ENCODE measurements around the gene THSD4.
"Not testable (repeated sequence)": the region's sequence is repeated elsewhere in the genome, so short reads cannot be mapped to it uniquely, and the experiment has no call there.

Gene THSD4

DNA sequence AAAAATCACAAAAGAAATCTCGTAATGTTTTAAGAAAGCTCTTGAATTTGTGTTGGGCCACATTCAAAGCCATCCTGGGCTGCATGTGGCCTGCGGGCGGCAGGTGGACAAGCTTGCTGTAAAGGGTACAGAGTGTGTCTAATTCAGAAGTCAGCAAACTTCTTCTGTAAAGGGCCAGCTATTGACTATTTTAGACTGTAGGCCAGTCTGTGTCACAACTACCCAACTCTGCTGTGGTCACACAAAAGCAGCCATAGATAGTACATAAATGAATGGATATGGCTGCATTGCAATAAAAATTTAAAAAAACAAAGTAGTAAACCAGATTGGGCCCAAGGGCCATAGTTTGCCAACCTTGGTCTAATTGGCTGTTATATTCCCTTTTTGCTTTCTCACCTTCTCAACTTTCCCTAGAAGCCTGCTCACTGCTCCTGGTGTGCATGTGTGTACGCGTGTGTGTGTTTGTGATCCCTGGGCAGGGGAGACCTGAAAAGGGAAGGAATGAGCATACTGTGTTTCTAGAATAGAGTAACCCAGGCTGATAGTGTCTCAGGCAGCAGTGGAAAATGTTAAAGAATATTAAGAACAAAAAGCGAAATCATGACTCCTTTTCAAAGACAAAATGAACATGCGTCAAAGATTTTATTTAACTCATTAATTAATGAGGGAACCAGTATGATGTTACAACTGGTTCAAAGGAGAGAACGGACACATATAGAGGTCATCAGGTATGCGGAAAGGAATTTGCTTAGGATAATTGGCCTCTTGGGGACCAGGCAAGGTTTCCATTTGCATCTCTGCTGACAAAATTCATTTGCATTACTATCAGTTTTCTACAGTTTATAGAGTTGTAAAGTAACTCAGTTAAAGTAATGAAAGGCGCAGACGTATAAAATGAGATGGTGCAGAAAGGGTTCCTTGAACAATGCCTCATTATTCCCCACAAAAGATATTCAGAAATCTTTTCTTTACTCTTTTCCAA is 248.0 kb downstream of the THSD4 start:
- no peak for DNase-seq (ENCODE audit: low spot score)
- TF ChIP-seq, protein P1, sequence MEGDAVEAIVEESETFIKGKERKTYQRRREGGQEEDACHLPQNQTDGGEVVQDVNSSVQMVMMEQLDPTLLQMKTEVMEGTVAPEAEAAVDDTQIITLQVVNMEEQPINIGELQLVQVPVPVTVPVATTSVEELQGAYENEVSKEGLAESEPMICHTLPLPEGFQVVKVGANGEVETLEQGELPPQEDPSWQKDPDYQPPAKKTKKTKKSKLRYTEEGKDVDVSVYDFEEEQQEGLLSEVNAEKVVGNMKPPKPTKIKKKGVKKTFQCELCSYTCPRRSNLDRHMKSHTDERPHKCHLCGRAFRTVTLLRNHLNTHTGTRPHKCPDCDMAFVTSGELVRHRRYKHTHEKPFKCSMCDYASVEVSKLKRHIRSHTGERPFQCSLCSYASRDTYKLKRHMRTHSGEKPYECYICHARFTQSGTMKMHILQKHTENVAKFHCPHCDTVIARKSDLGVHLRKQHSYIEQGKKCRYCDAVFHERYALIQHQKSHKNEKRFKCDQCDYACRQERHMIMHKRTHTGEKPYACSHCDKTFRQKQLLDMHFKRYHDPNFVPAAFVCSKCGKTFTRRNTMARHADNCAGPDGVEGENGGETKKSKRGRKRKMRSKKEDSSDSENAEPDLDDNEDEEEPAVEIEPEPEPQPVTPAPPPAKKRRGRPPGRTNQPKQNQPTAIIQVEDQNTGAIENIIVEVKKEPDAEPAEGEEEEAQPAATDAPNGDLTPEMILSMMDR (IDR thresholded peaks at IDR 0.05; ENCODE audit: extremely low read depth, missing control alignments): no peak

DNA sequence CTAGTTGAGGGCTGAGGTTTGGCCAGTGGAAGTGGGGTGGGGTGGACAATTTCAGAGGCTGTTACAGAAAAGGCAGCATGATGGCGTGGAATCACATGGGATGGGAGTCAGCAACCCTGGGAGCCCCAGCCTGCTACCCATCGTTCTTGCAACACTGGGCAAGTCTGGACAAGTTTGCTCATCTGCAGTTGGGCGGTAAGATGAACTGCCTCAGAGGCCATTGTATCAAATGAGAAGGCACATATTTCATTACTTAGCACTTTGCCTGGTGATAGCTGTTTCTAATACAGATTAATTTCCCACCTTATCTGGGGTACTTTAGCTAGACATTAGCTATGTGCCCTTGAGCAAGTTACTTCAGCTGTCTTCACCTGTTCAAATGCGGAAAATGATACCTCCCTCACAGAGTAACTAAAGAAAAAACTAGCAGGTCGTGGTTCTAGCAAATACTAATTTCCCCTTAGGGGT is 248.9 kb downstream of the THSD4 start:
- DNase-seq (ENCODE audit: low spot score): no peak
- TF ChIP-seq, protein P1 (IDR thresholded peaks at IDR 0.05; ENCODE audit: extremely low read depth, missing control alignments): no peak

DNA sequence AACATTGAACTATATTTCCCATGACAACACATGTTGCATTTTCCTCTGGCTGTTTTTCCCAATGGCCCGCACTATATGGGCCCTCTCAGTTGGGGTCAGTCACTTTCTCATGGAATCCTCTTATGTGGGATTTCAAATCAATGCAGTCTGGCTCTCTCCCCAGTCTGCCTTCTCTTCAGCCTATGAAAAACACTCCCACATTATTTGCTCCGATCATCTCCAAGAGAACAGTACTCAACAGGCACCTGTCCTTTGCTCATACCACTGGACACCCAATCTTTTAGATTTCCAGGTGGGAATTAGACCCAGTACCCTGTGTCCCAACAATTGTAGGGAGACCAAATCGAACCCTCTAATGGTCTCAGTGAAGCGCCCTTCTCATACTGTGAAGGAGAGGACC is 251.3 kb downstream of the THSD4 start:
- no peak for DNase-seq (ENCODE audit: low spot score)
- TF ChIP-seq, protein P1 (IDR thresholded peaks at IDR 0.05; ENCODE audit: extremely low read depth, missing control alignments): no peak

- no peak for DNase-seq (ENCODE audit: low spot score)
- TF ChIP-seq, protein P1 (IDR thresholded peaks at IDR 0.05; ENCODE audit: extremely low read depth, missing control alignments): no peak
These were observed 251.7 kb downstream of the THSD4 start for GRCh38 chr15:71366926-71367325.

- DNase-seq (ENCODE audit: low spot score): not testable (repeated sequence)
These were observed 252.5 kb downstream of the THSD4 start for GRCh38 chr15:71367737-71368136.

- not testable (repeated sequence) for DNase-seq (ENCODE audit: low spot score)
These were observed 257.5 kb downstream of the THSD4 start for GRCh38 chr15:71372769-71373168.

- TF ChIP-seq, protein P1 (IDR thresholded peaks at IDR 0.05; ENCODE audit: extremely low read depth, missing control alignments): no peak
- DNase-seq (ENCODE audit: low spot score): no peak
These were observed 258.6 kb downstream of the THSD4 start for GRCh38 chr15:71373917-71374316.

GRCh38 chr15:71374607-71375352 is 259.5 kb downstream of the THSD4 start:
- TF ChIP-seq, protein P1 (IDR thresholded peaks at IDR 0.05; ENCODE audit: extremely low read depth, missing control alignments): no peak
- DNase-seq (ENCODE audit: low spot score): no peak

Measured in GM20000 (cell line).